PFSK-1 (cell line): ENCODE results near the gene MBOAT2.

Source experiments
- POLR2AphosphoS5 ChIP-seq: IDR thresholded peaks from 2 replicates; pipeline ENCODE4 v1.6.1; 2012; ENCODE audit warnings: low read depth, mild to moderate bottlenecking, control low read depth, low read length, moderate library complexity
- TAF1 ChIP-seq: IDR thresholded peaks from 2 replicates; pipeline ENCODE4 v1.6.1; 2012; ENCODE audit warnings: low read length, control low read depth, borderline replicate concordance; ENCODE audit not compliant: insufficient read depth

DNA sequence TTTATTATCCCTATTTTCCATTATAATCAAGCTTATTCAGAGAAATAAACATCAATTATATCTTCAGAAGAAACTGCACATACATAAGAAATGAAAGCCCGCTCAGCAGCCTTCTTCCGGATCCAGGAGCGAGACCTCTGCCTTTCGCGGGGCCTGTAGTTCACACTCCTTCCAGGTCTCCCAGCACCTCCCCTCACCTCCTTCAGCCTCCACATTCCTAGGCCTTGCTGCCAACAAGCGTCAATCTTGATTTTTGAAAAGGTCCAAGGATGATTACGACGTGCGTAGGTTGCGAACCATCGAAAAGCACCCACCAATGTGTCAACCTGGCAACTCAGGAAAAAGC lies 165.7 kb downstream of the MBOAT2 start:
- TF ChIP-seq TAF1 (no peak), POLR2AphosphoS5 (no peak)
